Measurements from ENCODE around the gene DAP. TPM values are rescaled to one million over a fixed set of nuclear protein-coding genes. Genes with fewer than 3 reads are reported as not detected.
A peak's percentile ranks its signal among the peaks of the same experiment; 100 is the strongest.

DAP gene
- total RNA-seq: 10.5 and 11.8 TPM in 2 replicates

GRCh38 chr5:10761185-10761932 lies at the start of gene DAP:
TSS of gene DAP (minus strand) at chr5:10761234. CDS start at chr5:10761068, 166 bp downstream.
- Histone ChIP-seq H3K4me3 (ENCODE audit: low read depth, low read length) (peak within 1 kb of the TSS; percentile 52), H3K36me3 (ENCODE audit: control insufficient read depth, insufficient read depth, low read length) (no peaks in the 10 kb centered on the region), H3K27me3 (ENCODE audit: control insufficient read depth, insufficient read depth, low read length) (no peaks in the 10 kb centered on the region)
- no peak for TF ChIP-seq CTCF (IDR thresholded peaks at IDR 0.05; ENCODE audit: insufficient read depth, low read length, severe bottlenecking)
- FAIRE-seq (no peak), DNase-seq (ENCODE audit: low read depth) (peak; percentile 48)

- no peak for FAIRE-seq
Observed at GRCh38 chr5:10808347-10809226, 47.6 kb upstream of the DAP start.

GRCh38 chr5:10801931-10802666 lies 41.1 kb upstream of the DAP start:
- FAIRE-seq (no peak), DNase-seq (ENCODE audit: low read depth) (no peak)
- Histone ChIP-seq H3K4me3 (ENCODE audit: low read depth, low read length) (no peak overlapping the region), H3K27me3 (ENCODE audit: control insufficient read depth, insufficient read depth, low read length) (peaks cover 2% of the 10 kb centered on the region), H3K36me3 (ENCODE audit: control insufficient read depth, insufficient read depth, low read length) (no peaks in the 10 kb centered on the region)
- TF ChIP-seq CTCF (IDR thresholded peaks at IDR 0.05; ENCODE audit: insufficient read depth, low read length, severe bottlenecking): no peak

More at GRCh38 chr5:10808347-10809226, 47.6 kb upstream of the DAP start:
- Histone ChIP-seq H3K27me3 (ENCODE audit: control insufficient read depth, insufficient read depth, low read length) (peaks cover 2% of the 10 kb centered on the region), H3K36me3 (ENCODE audit: control insufficient read depth, insufficient read depth, low read length) (no peaks in the 10 kb centered on the region), H3K4me3 (ENCODE audit: low read depth, low read length) (no peak overlapping the region)
- no peak for DNase-seq (ENCODE audit: low read depth)
- no peak for TF ChIP-seq CTCF (IDR thresholded peaks at IDR 0.05; ENCODE audit: insufficient read depth, low read length, severe bottlenecking)

- Histone ChIP-seq H3K4me3 (ENCODE audit: low read depth, low read length) (no peak overlapping the region), H3K36me3 (ENCODE audit: control insufficient read depth, insufficient read depth, low read length) (no peaks in the 10 kb centered on the region), H3K27me3 (ENCODE audit: control insufficient read depth, insufficient read depth, low read length) (peaks cover 2% of the 10 kb centered on the region)
- no peak for TF ChIP-seq CTCF (IDR thresholded peaks at IDR 0.05; ENCODE audit: insufficient read depth, low read length, severe bottlenecking)
- DNase-seq (ENCODE audit: low read depth) (no peak), FAIRE-seq (no peak)
Observed at GRCh38 chr5:10800852-10801251, 39.8 kb upstream of the DAP start.

GRCh38 chr5:10797261-10797660 lies 36.2 kb upstream of the DAP start:
- H3K36me3 ChIP-seq (ENCODE audit: control insufficient read depth, insufficient read depth, low read length): no peaks in the 10 kb centered on the region
- FAIRE-seq (no peak), DNase-seq (ENCODE audit: low read depth) (peak; percentile 82)
- no peak overlapping the region for H3K4me3 ChIP-seq (ENCODE audit: low read depth, low read length)
- peaks cover 1% of the 10 kb centered on the region for H3K27me3 ChIP-seq (ENCODE audit: control insufficient read depth, insufficient read depth, low read length)
- TF ChIP-seq CTCF (IDR thresholded peaks at IDR 0.05; ENCODE audit: insufficient read depth, low read length, severe bottlenecking): no peak

Data from bronchial epithelial cell (primary cell).